Peyer's patch (tissue), 4 donors: Measurements from ENCODE around the gene BMP7. TPM values are rescaled to one million over a fixed set of nuclear protein-coding genes. Genes with fewer than 3 reads are reported as not detected.

Source experiments
- DNase-seq, 3 donors: peaks; one replicate each; pipeline ENCODE4 v3.0.0-alpha.2; 2017 to 2019
- H3K27ac ChIP-seq, 4 donors: fragments of 200-600 bp; sonication (generic); one replicate each; pipeline ENCODE4 v1.5.1; 2016 to 2019
- H3K27me3 ChIP-seq, 2 donors: fragments of 200-600 bp; sonication (generic); one replicate each; pipeline ENCODE4 v1.5.1; 2019
- H3K36me3 ChIP-seq, 3 donors: fragments of 200-600 bp; sonication (generic); one replicate each; pipeline ENCODE4 v1.5.1; 2016 to 2019
- H3K4me1 ChIP-seq, 4 donors: fragments of 200-600 bp; sonication (generic); one replicate each; pipeline ENCODE4 v1.5.1; 2016 to 2019
- H3K4me3 ChIP-seq, 4 donors: fragments of 200-600 bp; sonication (generic); 1 replicate in 3 of 4; 2 replicates in 1 of 4; pipeline ENCODE4 v1.5.1; 2016 to 2019; ENCODE audit warnings: mild to moderate bottlenecking in 1 of 4
- H3K9me3 ChIP-seq, 4 donors: fragments of 200-600 bp; sonication (generic); one replicate each; pipeline ENCODE4 v1.5.1; 2016 to 2019; ENCODE audit warnings: mild to moderate bottlenecking in 1 of 4
- POLR2A ChIP-seq, 2 donors: fragments of 450-650 bp; IDR thresholded peaks; one replicate each; pipeline ENCODE4 v1.5.1; 2017; ENCODE audit warnings: antibody characterized with exemption in 2 of 2, mild to moderate bottlenecking in 2 of 2, moderate library complexity in 2 of 2
- total RNA-seq, 4 donors: library from RNA; depleted of rRNA; stranded (reverse); fragments of >200 nt; gene quantifications; one replicate each; pipeline ENCODE4 v1.1.0, GENCODE V29; 2016
- TF ChIP-seq, protein P1 (sequence below), 6 experiments: fragments of 450-650 bp in 4 of 6; fragments of 200-600 bp in 2 of 6; sonication (generic) in 1 of 6; IDR thresholded peaks; one replicate each; pipeline ENCODE4 v1.5.1; 2017 to 2019; ENCODE audit warnings: antibody characterized with exemption in 6 of 6, mild to moderate bottlenecking in 3 of 6, moderate library complexity in 1 of 6

The BMP7 gene
- total RNA-seq, 4 donors from 2014 or later: 0.67 to 2.7 TPM; not detected in 2

GRCh38 chr20:57211908-57212533, 54.4 kb downstream of the BMP7 start:
- DNase-seq: no peak
- H3K27me3 ChIP-seq: no peaks in the 10 kb centered on the region
- H3K36me3 ChIP-seq: no peaks in the 10 kb centered on the region
- H3K4me1 ChIP-seq: peaks cover 0 to 10% (median 0%) of the 10 kb centered on the region in 4 donors
- no peaks in the 10 kb centered on the region for H3K9me3 ChIP-seq
- TF ChIP-seq, protein P1, sequence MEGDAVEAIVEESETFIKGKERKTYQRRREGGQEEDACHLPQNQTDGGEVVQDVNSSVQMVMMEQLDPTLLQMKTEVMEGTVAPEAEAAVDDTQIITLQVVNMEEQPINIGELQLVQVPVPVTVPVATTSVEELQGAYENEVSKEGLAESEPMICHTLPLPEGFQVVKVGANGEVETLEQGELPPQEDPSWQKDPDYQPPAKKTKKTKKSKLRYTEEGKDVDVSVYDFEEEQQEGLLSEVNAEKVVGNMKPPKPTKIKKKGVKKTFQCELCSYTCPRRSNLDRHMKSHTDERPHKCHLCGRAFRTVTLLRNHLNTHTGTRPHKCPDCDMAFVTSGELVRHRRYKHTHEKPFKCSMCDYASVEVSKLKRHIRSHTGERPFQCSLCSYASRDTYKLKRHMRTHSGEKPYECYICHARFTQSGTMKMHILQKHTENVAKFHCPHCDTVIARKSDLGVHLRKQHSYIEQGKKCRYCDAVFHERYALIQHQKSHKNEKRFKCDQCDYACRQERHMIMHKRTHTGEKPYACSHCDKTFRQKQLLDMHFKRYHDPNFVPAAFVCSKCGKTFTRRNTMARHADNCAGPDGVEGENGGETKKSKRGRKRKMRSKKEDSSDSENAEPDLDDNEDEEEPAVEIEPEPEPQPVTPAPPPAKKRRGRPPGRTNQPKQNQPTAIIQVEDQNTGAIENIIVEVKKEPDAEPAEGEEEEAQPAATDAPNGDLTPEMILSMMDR (IDR thresholded peaks at IDR 0.05): no peak
- no peak for TF ChIP-seq POLR2A (IDR thresholded peaks at IDR 0.05)
- H3K27ac ChIP-seq: peak overlapping the region in 1 of 4 donors; percentile 35
- H3K4me3 ChIP-seq: no peak overlapping the region

DNA sequence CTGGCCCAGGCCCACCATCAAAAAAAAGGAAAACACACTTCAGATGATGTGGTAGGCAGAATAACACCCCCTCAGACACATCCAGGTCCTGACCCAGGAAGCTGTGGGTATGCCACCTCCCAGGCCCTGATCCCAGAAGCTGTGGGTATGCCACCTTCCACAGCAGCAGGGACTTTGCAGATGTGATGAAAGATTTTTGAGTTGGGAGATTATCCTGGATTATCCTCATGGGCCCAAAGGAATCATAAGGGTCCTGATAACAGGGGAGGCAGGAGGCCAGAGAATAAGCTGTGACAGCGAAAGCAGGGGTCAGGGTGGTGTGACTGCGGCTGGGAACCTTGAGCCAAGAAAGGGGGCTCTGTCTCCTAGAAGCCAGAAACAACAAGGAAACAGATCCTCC, 55.0 kb downstream of the BMP7 start:
- DNase-seq: peak in 1 of 3 donors; percentile 20
- Histone ChIP-seq H3K27ac (no peak overlapping the region), H3K4me3 (no peak overlapping the region), H3K36me3 (no peaks in the 10 kb centered on the region), H3K9me3 (no peaks in the 10 kb centered on the region), H3K4me1 (peaks cover 0 to 10% (median 0%) of the 10 kb centered on the region in 4 donors), H3K27me3 (no peaks in the 10 kb centered on the region)
- TF ChIP-seq, protein P1 (IDR thresholded peaks at IDR 0.05): no peak
- no peak for TF ChIP-seq POLR2A (IDR thresholded peaks at IDR 0.05)

- no peak for DNase-seq
- Histone ChIP-seq H3K36me3 (no peaks in the 10 kb centered on the region), H3K27me3 (no peaks in the 10 kb centered on the region), H3K27ac (no peak overlapping the region), H3K4me1 (peaks cover 0 to 10% (median 0%) of the 10 kb centered on the region in 4 donors), H3K9me3 (no peaks in the 10 kb centered on the region), H3K4me3 (no peak overlapping the region)
- TF ChIP-seq, protein P1 (IDR thresholded peaks at IDR 0.05): no peak
- TF ChIP-seq POLR2A (IDR thresholded peaks at IDR 0.05): no peak
Observed at GRCh38 chr20:57210911-57211280, 55.5 kb downstream of the BMP7 start.

DNA sequence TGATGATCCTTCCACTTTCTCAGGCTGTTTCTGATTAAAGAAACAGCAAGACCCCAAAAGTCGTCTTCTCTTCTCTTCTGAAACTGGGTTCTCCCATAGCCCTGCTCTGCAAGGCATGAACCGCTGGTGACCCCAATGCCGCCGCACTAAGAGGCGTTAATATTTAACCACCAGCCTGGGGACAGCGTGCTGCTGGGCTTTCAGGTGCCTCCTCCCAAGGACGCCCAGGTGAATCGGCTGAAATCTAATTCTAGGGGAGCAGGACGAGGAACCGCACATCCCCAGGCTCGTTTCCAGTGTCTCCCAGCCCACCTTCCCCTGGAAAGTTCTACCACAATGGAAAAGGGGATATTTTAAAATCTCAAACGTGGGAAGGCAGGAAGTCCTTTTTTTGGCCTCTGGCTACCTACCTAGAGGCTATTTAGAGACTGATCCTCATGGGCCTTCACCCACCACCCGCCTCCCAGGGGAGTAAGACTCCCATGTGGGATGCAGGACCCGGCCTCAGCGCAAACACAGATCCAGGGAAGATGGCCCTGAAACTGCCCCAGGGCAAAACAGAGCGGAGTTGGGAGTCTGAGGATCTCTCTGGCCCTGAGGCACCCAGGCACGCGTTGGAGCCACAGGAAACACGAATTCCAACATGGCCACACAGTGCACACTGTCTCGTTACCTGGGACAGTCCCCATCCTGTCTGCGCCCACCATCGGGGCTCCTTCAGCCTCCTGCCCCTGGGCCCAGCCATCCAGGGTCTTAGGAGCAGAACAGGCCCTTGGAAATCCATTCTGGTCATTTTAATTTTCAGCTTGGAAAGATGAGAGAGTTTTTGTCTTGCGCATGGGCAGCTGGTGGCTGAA, 56.2 kb downstream of the BMP7 start:
- Histone ChIP-seq H3K36me3 (no peaks in the 10 kb centered on the region), H3K27me3 (no peaks in the 10 kb centered on the region), H3K4me3 (no peak overlapping the region), H3K27ac (no peak overlapping the region), H3K9me3 (no peaks in the 10 kb centered on the region), H3K4me1 (peaks cover 0 to 10% (median 0%) of the 10 kb centered on the region in 4 donors)
- TF ChIP-seq POLR2A (IDR thresholded peaks at IDR 0.05): no peak
- TF ChIP-seq, protein P1 (IDR thresholded peaks at IDR 0.05): no peak
- DNase-seq: peak in 1 of 3 donors; percentile 48

DNA sequence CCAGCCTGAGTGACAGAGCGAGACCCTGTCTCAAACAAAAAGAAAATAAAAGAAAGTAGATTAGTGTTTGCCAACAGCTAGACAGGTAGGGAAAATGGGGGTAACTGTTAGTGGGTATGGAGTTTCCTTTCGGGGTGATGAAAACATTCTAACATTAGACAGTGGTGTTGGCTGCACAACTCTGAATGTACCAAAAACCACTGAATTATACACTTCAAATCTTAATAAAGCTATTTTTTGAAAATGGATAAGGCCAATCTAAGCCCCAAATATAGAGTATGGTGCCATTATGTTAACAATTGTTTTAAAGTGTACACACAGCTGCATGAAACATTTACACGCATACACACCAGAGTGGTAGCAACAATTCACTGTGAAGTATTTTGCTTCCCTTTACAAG, 57.0 kb downstream of the BMP7 start:
- no peak for DNase-seq
- Histone ChIP-seq H3K9me3 (no peaks in the 10 kb centered on the region), H3K27ac (no peak overlapping the region), H3K4me3 (no peak overlapping the region), H3K4me1 (peaks cover 0 to 10% (median 0%) of the 10 kb centered on the region in 4 donors), H3K36me3 (no peaks in the 10 kb centered on the region), H3K27me3 (no peaks in the 10 kb centered on the region)
- no peak for TF ChIP-seq POLR2A (IDR thresholded peaks at IDR 0.05)
- TF ChIP-seq, protein P1 (IDR thresholded peaks at IDR 0.05): no peak
